Activated naive CD4-positive, alpha-beta T cell treated with Interleukin-2 at 50 U/mL for 16 hours (primary cell): ENCODE results near the gene TSPAN18.

ENCODE experiments used
- DNase-seq: peaks from one replicate; pipeline ENCODE4 v3.0.0-alpha.2; 2020

TSPAN18 gene

GRCh38 chr11:44763121-44763820 is 36.5 kb downstream of the TSPAN18 start:
- no peak for DNase-seq

GRCh38 chr11:44764583-44764982 is 37.8 kb downstream of the TSPAN18 start:
- no peak for DNase-seq

- DNase-seq: no peak
These were observed 38.3 kb downstream of the TSPAN18 start for GRCh38 chr11:44765026-44765595.

- no peak for DNase-seq
These were observed 38.9 kb downstream of the TSPAN18 start for GRCh38 chr11:44765676-44766075.

GRCh38 chr11:44766112-44766971 is 39.6 kb downstream of the TSPAN18 start:
- DNase-seq: no peak

- DNase-seq: no peak
These were observed 40.2 kb downstream of the TSPAN18 start for GRCh38 chr11:44766972-44767278.

- no peak for DNase-seq
These were observed 40.7 kb downstream of the TSPAN18 start for GRCh38 chr11:44767421-44767820.

- no peak for DNase-seq
These were observed 43.6 kb downstream of the TSPAN18 start for GRCh38 chr11:44770401-44770800.

GRCh38 chr11:44771252-44771734 is 44.5 kb downstream of the TSPAN18 start:
- DNase-seq: no peak

- DNase-seq: no peak
These were observed 45.1 kb downstream of the TSPAN18 start for GRCh38 chr11:44771841-44772240.

GRCh38 chr11:44773351-44773965 is 46.7 kb downstream of the TSPAN18 start:
- no peak for DNase-seq

GRCh38 chr11:44774108-44774507 is 47.3 kb downstream of the TSPAN18 start:
- no peak for DNase-seq

- DNase-seq: no peak
These were observed 48.0 kb downstream of the TSPAN18 start for GRCh38 chr11:44774731-44775130.

GRCh38 chr11:44775366-44775984 is 48.7 kb downstream of the TSPAN18 start:
- peak; percentile 60 for DNase-seq

- DNase-seq: no peak
These were observed 49.3 kb downstream of the TSPAN18 start for GRCh38 chr11:44775985-44776446.

GRCh38 chr11:44776551-44777208 is 49.9 kb downstream of the TSPAN18 start:
- DNase-seq: no peak

GRCh38 chr11:44777209-44778194 is 50.7 kb downstream of the TSPAN18 start:
- DNase-seq: no peak

- no peak for DNase-seq
These were observed 51.7 kb downstream of the TSPAN18 start for GRCh38 chr11:44778195-44779100.

GRCh38 chr11:44779736-44780520 is 53.2 kb downstream of the TSPAN18 start:
- DNase-seq: no peak
